Urothelium cell line (cell line): ENCODE data around the gene KCNJ14.

Experiments
- DNase-seq: peaks from one replicate; pipeline ENCODE4 v3.0.0; 2011; ENCODE audit warnings: low spot score, mixed read lengths
- FAIRE-seq: peaks from 2 replicates; lab custom pipeline; 2011; peaks lifted over from hg19 to GRCh38; lab: Jason Lieb, UNC

KCNJ14 gene

DNA sequence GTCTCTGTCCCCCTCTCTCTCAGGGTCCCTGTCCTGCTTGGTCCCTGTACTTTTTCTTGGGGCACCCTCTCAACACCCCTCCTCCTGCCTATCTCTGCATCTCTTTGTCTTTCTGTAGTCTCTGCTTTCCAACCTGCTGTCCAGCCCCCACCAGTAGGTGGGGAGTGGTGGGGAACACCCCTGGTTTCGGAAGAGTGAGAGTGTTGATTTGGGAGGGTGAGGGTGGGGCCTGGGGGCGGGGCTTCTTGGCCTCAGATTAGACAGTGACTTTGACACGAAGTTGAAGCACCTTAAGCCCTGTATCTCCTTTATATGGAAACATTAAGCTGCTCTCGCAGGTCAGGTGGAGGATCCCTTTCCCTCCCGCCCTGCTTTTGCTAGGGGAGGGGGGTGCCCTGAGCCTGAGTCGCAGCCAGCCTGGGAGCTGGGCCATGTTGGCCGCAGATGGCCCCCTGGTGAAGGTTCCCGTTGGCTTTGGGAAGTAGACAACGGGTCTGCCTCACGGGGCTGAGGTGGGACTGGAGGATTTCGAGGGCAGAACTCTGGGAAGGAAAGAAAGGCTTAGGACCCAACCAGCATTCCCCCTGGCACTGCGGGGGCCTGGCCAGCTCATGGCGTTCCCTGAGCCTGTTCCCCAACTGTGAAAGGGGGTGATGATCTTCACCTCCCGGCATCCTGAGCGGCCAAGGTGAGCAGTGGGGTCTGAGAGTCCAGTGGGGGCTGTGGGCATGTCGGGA is at the start of gene KCNJ14:
KCNJ14 (plus strand) TSS at position 404 of the 737 bp plus-strand sequence. CDS start 6,151 bp downstream, outside the sequence.
- DNase-seq (no peak), FAIRE-seq (no peak)

DNA sequence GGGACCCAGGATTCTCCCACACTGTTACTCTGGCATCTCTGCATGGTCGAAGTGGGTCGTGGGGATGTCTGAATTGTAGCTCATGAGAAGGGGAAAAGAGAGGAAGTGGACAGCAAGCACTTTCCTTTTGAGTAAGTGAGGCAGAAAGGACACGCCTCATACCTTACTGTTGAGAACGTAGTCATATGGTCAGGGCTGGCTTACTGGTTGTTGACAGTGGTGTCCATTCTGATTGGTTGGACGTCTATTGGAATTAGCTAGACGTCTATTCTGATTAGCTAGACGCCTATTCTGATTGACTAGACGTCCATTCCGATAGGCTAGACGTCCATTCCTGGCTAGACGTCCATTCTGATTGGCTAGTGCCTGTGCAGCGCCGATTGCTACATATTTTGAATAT is 49.5 kb upstream of the KCNJ14 start:
- DNase-seq (no peak), FAIRE-seq (no peak)

DNA sequence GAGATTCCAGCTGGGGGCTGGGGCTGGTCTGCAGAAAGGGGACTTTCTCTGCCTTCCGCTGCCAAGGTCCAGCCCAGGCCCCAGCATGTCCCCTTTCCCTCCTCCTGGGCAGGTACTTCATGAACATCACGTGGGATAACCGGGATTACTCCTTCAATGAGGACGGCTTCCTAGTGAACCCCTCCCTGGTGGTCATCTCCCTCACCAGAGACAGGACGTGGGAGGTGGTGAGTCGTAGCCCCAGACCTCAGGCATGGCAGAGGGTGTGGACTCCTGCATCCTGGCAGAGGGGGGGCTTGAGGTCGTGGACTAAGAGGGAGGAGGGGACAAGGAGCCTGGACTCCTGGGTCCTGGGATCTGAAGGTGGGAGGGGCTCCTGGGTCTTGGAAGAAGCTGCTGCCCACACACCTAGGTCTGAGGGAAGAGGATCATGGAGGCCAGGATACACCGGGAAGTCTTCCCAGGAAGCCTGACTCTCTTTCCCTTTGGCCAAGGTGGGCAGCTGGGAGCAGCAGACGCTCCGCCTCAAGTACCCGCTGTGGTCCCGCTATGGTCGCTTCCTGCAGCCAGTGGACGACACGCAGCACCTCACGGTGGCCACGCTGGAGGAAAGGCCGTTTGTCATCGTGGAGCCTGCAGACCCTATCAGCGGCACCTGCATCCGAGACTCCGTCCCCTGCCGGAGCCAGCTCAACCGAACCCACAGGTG is 41.3 kb upstream of the KCNJ14 start:
- FAIRE-seq = no peak
- no peak for DNase-seq

DNA sequence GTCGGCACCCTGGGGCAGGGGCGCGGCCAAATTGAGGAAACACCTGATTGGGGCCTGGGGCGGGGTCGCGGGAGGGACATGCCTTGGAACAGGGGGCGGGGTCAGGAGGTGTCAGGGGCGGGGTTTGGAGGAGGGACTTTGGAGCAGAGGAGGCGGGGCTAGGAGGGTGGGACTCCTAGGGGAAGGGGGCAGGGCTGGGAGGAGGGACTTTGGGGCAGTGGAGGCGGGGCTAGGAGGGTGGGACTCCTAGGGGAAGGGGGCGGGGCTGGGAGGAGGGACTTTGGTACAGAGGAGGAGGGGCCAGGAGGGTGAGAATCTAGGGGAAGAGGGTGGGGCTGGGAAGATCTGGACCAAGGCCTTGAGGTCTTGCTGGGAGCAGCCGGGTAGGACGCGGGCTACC is 40.0 kb upstream of the KCNJ14 start:
- DNase-seq (peak; percentile 61), FAIRE-seq (no peak)

DNA sequence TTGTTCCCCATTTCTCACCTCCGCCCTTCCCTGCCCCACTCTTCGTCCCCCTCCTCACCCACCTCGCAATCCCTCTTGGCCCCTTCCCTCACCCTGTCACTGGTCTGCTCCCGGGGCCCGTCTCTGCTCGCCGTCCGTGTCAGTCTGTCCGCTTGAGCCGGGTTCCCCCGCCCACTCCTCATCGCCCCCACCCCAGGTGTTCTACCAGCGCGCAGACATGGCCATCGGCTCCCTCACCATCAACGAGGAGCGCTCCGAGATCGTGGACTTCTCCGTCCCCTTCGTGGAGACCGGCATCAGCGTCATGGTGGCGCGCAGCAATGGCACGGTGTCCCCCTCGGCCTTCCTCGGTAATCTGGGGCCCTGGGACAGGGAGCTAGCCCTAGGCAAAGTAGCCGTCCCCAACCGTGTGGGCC is 39.6 kb upstream of the KCNJ14 start:
- no peak for DNase-seq
- FAIRE-seq = no peak

DNA sequence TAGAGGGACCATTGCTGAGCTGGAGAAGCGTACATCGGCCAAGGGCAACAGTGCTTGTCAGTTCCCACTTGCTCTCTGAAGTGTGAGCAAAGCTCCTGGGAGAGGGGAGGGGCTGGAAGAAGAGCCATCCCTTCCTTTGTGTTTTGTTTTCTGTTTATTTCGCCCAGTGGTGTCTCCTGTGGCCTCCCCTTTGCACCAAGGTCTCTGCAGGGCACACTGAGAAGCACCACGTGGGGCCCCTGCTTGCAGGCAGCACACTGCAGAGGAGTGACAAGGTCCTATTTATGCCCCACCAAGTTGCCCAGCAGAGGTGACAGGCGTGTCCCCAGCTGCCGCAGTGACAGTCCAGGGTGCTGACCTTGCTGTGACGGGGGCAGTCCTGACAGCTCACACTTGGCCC is 38.0 kb upstream of the KCNJ14 start:
- FAIRE-seq = no peak
- DNase-seq = no peak

DNA sequence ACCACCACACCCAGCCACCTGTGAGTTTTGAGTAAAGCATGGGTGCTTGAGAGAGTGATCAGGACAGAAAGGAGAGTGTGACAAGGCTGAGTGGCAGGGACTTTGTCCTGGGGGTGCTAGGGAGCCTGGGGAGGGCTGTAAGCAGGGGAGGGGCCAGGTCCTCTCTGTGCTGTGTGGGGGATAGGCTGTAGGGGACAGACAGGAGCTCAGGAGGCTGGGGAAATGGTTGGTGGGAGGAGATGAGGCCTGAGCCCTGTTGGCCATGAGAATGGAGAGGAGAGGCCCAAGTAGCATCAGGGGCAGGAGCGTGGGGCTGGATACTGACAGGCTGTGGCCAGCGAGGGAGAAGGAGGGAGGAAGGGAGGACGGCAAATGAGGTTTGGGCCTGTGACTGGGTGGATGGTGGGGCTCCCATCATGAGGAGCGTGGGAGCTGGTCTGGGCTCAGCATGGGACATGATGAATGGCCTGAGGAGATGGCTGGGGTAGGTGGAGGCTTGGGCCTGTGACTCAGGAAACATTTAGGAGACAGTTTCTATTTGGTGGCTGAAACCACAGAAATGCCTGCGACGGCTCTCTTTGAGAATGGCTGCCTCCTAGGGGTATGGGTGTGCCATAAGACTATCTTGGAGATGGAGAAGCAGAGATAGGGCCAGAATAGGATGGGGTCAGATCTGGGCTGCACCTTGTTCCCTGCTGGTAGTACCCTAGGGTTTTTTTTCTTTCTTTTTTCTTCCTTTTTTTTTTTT is 36.9 kb upstream of the KCNJ14 start:
- FAIRE-seq (no peak), DNase-seq (no peak)

DNA sequence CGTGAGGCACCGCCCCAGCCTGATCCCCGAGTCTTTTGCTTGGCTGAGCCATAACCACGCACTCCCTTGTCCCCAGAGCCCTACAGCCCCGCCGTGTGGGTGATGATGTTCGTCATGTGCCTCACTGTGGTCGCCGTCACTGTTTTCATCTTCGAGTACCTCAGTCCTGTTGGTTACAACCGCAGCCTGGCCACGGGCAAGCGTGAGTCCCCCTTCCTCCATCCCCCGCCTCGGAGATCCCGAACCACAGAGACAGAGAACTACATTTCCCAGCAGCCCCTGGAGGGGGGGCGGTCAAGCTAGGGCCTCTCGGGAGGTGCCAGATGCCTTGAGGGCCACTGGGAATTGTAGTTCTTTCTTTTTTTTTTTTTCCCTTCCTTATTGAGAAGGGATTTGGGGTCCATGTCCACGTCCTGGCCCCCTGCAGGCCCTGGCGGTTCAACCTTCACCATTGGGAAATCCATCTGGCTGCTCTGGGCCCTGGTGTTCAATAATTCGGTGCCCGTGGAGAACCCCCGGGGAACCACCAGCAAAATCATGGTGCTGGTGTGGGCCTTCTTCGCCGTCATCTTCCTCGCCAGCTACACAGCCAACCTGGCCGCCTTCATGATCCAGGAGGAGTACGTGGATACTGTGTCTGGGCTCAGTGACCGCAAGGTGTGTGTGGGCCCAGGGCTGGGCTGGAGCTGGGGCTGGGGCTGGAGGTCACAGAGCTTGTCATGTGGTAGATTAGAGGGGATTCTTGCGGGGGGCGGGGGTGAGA is 36.0 kb upstream of the KCNJ14 start:
- FAIRE-seq = peak; percentile 44
- peak; percentile 84 for DNase-seq

DNA sequence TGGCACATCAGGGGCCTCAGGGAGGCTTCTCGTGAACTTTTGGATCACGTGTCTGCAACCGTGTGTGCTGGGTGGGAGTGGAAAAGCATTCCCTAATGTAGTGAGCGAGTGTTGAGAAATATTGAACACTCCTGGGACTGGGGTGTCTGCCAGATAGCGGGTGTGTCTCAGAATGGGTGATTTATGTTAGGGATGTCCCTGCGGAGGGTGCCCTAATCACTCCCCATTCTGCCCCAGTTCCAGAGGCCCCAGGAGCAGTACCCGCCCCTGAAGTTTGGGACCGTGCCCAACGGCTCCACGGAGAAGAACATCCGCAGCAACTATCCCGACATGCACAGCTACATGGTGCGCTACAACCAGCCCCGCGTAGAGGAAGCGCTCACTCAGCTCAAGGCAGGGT is 33.8 kb upstream of the KCNJ14 start:
- DNase-seq = no peak
- FAIRE-seq = no peak

DNA sequence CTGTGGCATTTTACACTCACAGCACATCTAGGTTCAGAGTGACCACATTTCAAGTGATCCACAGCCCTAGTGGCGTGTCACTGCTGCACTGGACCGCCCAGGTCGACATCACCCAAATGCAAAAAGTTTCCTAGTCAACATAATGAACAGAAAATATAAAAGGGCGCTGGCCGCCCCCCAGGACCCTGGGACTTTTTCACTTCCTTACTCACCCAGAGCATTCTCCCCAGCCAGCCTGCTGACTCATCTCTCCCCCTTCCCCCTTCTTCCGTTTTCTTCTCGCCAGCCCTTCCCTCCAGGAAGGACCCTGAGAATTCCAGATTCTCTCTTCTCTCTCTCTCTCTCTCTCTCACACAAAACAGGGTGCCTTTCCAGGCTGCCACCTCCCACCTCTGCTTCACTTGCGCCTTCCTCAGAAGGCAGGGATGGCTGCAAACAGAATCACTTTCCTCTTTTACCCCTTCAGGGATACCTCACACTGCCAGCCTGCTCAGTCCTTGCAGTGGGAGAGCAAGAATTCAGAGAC is 30.6 kb upstream of the KCNJ14 start:
- FAIRE-seq (no peak), DNase-seq (peak; percentile 84)

DNA sequence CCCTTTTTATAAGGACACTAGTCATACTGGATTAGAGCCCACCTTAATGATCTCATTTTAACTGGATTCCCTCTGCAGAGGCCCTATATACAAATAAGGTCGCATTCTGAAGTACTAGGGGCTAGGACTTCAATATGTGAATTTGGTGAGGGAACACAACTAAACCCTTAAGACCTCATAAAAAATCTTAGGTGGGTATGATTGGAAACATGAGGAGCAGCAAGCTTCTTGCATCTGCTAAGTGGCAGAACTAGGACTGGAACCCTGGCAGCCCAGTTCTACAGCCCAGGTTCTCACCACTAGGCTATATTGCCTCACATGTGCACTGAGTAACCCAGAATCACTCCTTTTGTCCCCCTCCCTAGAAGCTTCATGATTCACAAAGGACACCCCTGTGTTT is 26.7 kb upstream of the KCNJ14 start:
- no peak for DNase-seq
- FAIRE-seq = no peak

DNA sequence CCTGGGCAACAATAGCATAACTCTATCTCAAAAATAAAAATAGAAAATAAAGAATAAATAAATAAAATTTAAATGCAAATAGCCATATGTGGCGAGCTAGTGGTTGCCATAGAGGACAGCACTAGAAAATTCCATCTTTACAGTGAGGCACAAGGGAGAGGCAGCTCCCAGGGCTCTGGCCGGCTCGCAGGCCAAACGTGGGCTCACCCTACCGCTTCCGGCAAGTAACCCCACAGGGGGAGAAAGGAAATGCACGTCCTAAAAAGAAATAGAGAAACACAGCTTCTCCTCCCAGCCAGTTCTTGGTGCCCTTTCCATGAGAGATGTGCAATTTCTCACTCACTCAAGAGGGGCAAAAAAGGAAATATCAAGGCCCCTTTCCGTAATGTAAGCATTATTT is 22.0 kb upstream of the KCNJ14 start:
- DNase-seq (no peak), FAIRE-seq (no peak)

DNA sequence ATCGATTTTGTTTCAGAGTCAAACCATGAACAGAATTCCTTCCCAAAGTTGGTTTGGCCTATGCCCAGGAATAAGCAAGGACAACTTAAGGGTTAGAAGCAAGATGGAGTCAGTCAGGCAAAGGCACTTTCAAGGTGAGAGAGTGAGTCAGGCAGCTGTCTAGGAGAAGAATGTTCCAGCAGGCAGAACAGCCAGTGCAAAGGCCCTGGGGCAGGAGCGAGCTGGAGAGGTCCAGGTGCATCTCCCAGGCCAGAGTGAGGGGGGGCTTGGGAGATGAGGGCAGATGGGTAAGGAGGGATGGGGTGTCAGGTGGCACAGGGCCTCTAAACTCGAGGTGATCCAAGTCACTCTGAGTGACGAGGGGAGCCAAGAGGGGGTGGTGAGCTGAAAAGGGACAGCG is 18.8 kb upstream of the KCNJ14 start:
- DNase-seq (no peak), FAIRE-seq (no peak)

DNA sequence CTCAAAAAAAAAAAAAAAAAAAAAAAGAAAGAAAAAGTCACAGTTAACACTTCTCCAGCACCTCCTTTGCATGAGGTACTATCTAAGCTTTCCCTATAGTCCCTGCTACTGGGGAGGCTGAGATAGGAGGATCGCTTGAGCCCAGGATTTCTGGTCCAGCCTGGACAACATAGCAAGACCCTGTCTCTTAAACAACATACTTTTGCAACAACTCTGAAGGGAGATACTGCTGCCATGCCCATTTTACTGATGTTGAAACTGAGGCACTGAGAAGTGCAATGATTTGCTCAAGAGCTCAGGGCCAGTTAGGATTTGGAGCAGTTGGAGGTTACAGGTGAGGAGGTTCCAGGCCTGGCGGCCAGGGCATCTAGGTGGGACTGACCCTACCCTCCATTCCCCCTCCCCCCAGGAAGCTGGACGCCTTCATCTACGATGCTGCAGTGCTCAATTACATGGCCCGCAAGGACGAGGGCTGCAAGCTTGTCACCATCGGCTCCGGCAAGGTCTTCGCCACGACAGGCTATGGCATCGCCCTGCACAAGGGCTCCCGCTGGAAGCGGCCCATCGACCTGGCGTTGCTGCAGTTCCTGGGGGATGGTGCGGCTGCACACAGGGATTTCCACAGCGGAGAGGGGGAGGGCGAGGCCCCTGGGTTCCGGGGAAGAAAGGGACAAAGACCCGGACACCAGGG is 13.9 kb upstream of the KCNJ14 start:
- FAIRE-seq (no peak), DNase-seq (no peak)

DNA sequence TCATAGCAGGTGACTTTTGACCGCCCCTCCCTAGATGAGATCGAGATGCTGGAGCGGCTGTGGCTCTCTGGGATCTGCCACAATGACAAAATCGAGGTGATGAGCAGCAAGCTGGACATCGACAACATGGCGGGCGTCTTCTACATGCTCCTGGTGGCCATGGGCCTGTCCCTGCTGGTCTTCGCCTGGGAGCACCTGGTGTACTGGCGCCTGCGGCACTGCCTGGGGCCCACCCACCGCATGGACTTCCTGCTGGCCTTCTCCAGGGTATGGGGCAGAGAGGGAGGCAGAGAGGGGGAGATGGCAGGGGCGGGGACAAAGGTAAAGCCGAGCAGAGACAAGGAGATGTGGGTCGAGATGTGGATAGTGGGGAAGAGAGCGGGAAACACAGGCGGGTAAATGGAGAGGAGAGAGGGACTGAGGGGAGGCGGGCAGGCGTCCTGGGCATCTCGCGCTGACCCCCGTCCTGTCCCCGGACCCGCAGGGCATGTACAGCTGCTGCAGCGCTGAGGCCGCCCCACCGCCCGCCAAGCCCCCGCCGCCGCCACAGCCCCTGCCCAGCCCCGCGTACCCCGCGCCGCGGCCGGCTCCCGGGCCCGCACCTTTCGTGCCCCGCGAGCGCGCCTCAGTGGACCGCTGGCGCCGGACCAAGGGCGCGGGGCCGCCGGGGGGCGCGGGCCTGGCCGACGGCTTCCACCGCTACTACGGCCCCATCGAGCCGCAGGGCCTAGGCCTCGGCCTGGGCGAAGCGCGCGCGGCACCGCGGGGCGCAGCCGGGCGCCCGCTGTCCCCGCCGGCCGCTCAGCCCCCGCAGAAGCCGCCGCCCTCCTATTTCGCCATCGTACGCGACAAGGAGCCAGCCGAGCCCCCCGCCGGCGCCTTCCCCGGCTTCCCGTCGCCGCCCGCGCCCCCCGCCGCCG is 13.0 kb upstream of the KCNJ14 start:
- no peak for FAIRE-seq

DNA sequence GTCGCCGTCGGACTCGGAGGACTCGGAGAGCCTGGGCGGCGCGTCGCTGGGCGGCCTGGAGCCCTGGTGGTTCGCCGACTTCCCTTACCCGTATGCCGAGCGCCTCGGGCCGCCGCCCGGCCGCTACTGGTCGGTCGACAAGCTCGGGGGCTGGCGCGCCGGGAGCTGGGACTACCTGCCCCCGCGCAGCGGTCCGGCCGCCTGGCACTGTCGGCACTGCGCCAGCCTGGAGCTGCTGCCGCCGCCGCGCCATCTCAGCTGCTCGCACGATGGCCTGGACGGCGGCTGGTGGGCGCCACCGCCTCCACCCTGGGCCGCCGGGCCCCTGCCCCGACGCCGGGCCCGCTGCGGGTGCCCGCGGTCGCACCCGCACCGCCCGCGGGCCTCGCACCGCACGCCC is 12.1 kb upstream of the KCNJ14 start:
- DNase-seq (no peak), FAIRE-seq (no peak)

More for the DNA sequence above, 13.0 kb upstream of the KCNJ14 start:
- DNase-seq = no peak

DNA sequence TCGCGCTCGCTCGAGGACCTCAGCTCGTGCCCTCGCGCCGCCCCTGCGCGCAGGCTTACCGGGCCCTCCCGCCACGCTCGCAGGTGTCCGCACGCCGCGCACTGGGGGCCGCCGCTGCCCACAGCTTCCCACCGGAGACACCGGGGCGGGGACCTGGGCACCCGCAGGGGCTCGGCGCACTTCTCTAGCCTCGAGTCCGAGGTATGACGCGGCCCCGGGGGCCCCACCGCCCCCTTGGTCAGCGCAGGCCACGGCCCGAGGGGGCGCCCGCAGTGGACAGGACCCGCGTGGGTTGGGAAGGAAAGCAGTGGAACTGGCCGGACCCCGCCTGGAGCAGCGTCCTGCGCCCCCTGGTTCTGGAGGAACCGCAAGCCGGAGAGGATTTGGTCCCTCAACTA is 11.6 kb upstream of the KCNJ14 start:
- FAIRE-seq (no peak), DNase-seq (no peak)

DNA sequence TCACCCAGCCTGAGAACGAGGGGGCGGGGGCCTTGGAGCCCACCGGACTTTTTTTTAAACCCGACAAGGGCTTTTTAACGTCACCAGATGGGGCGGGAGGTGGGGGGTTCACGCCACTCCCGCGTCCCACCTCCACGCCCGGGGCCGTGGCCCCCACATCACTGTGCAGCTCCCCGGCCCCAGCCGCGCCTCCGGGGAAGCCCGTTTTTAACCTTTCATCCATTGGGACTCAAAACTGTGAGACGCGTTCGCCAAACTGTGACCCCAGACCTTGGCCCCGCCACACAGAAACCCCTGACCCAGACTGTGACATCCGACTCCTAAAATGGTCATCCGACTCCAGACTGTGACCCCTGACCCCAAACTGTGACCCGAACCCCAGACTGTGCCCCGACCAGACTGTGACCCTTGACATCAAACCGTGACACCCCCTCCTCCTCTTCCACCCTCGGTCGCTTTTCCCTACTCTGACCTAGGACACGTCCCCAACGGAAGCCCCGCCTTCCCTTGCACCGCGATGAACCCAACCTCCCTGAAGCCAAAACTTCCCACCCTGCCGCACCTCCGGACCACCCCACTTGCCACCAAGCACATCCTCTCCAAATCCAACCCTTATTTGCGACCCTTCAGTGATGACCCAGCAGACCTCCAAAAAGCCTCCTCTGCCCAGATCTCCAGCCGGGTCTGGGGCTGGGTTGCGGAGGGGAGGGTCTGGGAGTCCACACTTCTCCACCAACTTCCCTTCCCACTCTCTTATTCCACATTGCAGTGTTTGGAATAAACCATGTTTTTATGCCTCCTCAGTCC is 11.0 kb upstream of the KCNJ14 start:
- DNase-seq (no peak), FAIRE-seq (no peak)

DNA sequence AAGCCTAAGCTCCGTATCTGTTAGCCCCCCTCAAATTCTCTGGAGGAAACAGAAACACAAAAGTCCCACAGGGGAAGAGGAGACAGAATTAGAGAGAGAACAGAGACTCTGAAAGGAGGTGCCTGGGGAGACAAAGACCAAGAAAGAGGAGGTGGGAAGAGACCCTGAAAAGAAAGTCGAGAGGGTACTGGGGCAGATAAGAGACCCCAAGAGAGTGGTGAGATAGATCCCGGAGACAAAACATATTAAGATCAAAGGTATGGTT is 10.5 kb upstream of the KCNJ14 start:
- DNase-seq (no peak), FAIRE-seq (no peak)
